GM18526 (cell line): ENCODE data around the gene CDA.

ENCODE experiments used
- POLR2A ChIP-seq: IDR thresholded peaks from 3 replicates; pipeline ENCODE4 v1.6.1; 2011; ENCODE audit not compliant: insufficient read length; ENCODE audit errors: extremely low read depth

CDA gene

GRCh38 chr1:20574686-20575540 lies 14.0 kb upstream of the CDA start:
- no peak for TF ChIP-seq POLR2A

GRCh38 chr1:20575541-20576336 lies 13.2 kb upstream of the CDA start:
- TF ChIP-seq POLR2A = no peak

- no peak for TF ChIP-seq POLR2A
These were observed 10.8 kb upstream of the CDA start for GRCh38 chr1:20578062-20578461.

- TF ChIP-seq POLR2A = no peak
These were observed 10.0 kb upstream of the CDA start for GRCh38 chr1:20578721-20579395.

GRCh38 chr1:20584890-20585289 lies 4.0 kb upstream of the CDA start:
- no peak for TF ChIP-seq POLR2A

- TF ChIP-seq POLR2A = no peak
These were observed 1.8 kb upstream of the CDA start for GRCh38 chr1:20586953-20587660.

GRCh38 chr1:20587661-20588053 lies 1.2 kb upstream of the CDA start:
- TF ChIP-seq POLR2A = no peak

GRCh38 chr1:20589331-20590278 lies 708 bp downstream of the CDA start:
- TF ChIP-seq POLR2A = no peak

GRCh38 chr1:20590306-20590777 lies 1.4 kb downstream of the CDA start:
- no peak for TF ChIP-seq POLR2A

GRCh38 chr1:20593756-20594155 lies 4.9 kb downstream of the CDA start:
- no peak for TF ChIP-seq POLR2A

- no peak for TF ChIP-seq POLR2A
These were observed 5.8 kb downstream of the CDA start for GRCh38 chr1:20594746-20595145.

GRCh38 chr1:20596106-20596505 lies 7.2 kb downstream of the CDA start:
- no peak for TF ChIP-seq POLR2A

- no peak for TF ChIP-seq POLR2A
These were observed 8.8 kb downstream of the CDA start for GRCh38 chr1:20597650-20598049.

- no peak for TF ChIP-seq POLR2A
These were observed 11.3 kb downstream of the CDA start for GRCh38 chr1:20600156-20600555.
